Activated CD8-positive, alpha-beta memory T cell treated with anti-CD3 and anti-CD28 coated beads, Interleukin-2, amount 10 ng/mL, durations not matched to agents 7 days and 5 days (primary cell): Measurements from ENCODE around the gene YPEL3. TPM values are rescaled to one million over a fixed set of nuclear protein-coding genes. Genes with fewer than 3 reads are reported as not detected.
A peak's percentile ranks its signal among the peaks of the same experiment; 100 is the strongest.

Experiments
- ATAC-seq: fragments of 150-1000 bp; cut with Tn5 transposase; one replicate; pipeline ENCODE4 v1.10.0; 2021; ENCODE audit warnings: moderate library complexity
- CTCF ChIA-PET: fragments of 350-600 bp; sonication (Branson Sonifier 250); formaldehyde crosslinking; loops from one replicate; lab custom pipeline; 2021; ENCODE audit warnings: antibody characterized with exemption; lab: Charles Lee
- DNase-seq: peaks from one replicate; pipeline ENCODE4 v3.0.0-alpha.2; 2020
- H3K27ac Mint-ChIP-seq: one replicate; pipeline ENCODE4 v1.8.0; 2021; ENCODE audit warnings: mild to moderate bottlenecking, mixed read lengths
- H3K27me3 Mint-ChIP-seq: one replicate; pipeline ENCODE4 v1.8.0; 2021; ENCODE audit warnings: mixed read lengths
- H3K36me3 Mint-ChIP-seq: one replicate; pipeline ENCODE4 v1.8.0; 2021; ENCODE audit warnings: mild to moderate bottlenecking, mixed read lengths
- H3K4me1 Mint-ChIP-seq: one replicate; pipeline ENCODE4 v1.8.0; 2021; ENCODE audit warnings: mixed read lengths
- H3K4me3 Mint-ChIP-seq: one replicate; pipeline ENCODE4 v1.8.0; 2021; ENCODE audit warnings: mild to moderate bottlenecking, moderate library complexity, mixed read lengths
- H3K9me3 Mint-ChIP-seq: one replicate; pipeline ENCODE4 v1.8.0; 2022; ENCODE audit warnings: low read depth, mixed read lengths
- total RNA-seq, 2 experiments: library from RNA; stranded (reverse); gene quantifications; one replicate each; pipeline ENCODE4 v1.2.3, GENCODE V29; 2021

YPEL3 gene
- total RNA-seq, 2 experiments from 2014 or later = 47.2 to 47.8 TPM

- Mint-ChIP-seq H3K4me1 (peaks cover 13% of the 10 kb centered on the region), H3K36me3 (peaks cover 7% of the 10 kb centered on the region), H3K9me3 (no peaks in the 10 kb centered on the region), H3K4me3 (no peak overlapping the region), H3K27me3 (no peaks in the 10 kb centered on the region), H3K27ac (no peak overlapping the region)
- ATAC-seq (no peak), DNase-seq (no peak)
- CTCF ChIA-PET = interaction anchor here (1.5 to 5.8 kb wide), 2 partner anchors 28 to 32 kb away, joined by 5 to 39 read pairs; partner anchors contain the start of gene TLCD3B
Measured at GRCh38 chr16:30060346-30060745, 35.7 kb downstream of the YPEL3 start.

- Mint-ChIP-seq H3K4me1 (peaks cover 29% of the 10 kb centered on the region), H3K4me3 (peak overlapping the region; percentile 37), H3K36me3 (peaks cover 3% of the 10 kb centered on the region), H3K9me3 (no peaks in the 10 kb centered on the region), H3K27ac (peak overlapping the region; percentile 68), H3K27me3 (no peaks in the 10 kb centered on the region)
- ATAC-seq (peak; percentile 76), DNase-seq (peak; percentile 76)
- CTCF ChIA-PET = interaction anchor here (0.9 to 5.8 kb wide), 23 partner anchors 8 to 375 kb away, joined by 3 to 39 read pairs (median 5); partner anchors contain the start of genes ALDOA, DCTPP1, KCTD13 and PAGR1
Measured at GRCh38 chr16:30054959-30055553, 41.0 kb downstream of the YPEL3 start.

GRCh38 chr16:30054451-30054850, 41.6 kb downstream of the YPEL3 start:
- Mint-ChIP-seq H3K27ac (no peak overlapping the region), H3K9me3 (no peaks in the 10 kb centered on the region), H3K27me3 (no peaks in the 10 kb centered on the region), H3K4me1 (peaks cover 29% of the 10 kb centered on the region), H3K4me3 (peak overlapping the region; percentile 42), H3K36me3 (peaks cover 2% of the 10 kb centered on the region)
- DNase-seq = no peak
- no peak for ATAC-seq
- CTCF ChIA-PET = interaction anchor here (1.0 to 5.8 kb wide), 20 partner anchors 9 to 375 kb away, joined by 3 to 39 read pairs (median 5); partner anchors contain the start of genes ALDOA, DCTPP1, PAGR1 and TAOK2

GRCh38 chr16:30053376-30054015, 42.5 kb downstream of the YPEL3 start:
- H3K36me3 Mint-ChIP-seq = peaks cover 2% of the 10 kb centered on the region
- DNase-seq (no peak), ATAC-seq (peak; percentile 12)
- H3K27me3 Mint-ChIP-seq = no peaks in the 10 kb centered on the region
- no peak overlapping the region for H3K27ac Mint-ChIP-seq
- peaks cover 29% of the 10 kb centered on the region for H3K4me1 Mint-ChIP-seq
- no peaks in the 10 kb centered on the region for H3K9me3 Mint-ChIP-seq
- CTCF ChIA-PET = interaction anchor here (0.8 to 3.2 kb wide), 7 partner anchors 12 to 353 kb away, joined by 3 to 16 read pairs (median 6); partner anchors contain the start of genes ALDOA, PAGR1, TBX6 and TLCD3B
- peak overlapping the region; percentile 80 for H3K4me3 Mint-ChIP-seq

- CTCF ChIA-PET = interaction anchor here (0.8 to 3.2 kb wide), 6 partner anchors 12 to 352 kb away, joined by 3 to 16 read pairs (median 6); partner anchors contain the start of genes ALDOA, TBX6 and TLCD3B
- H3K4me3 Mint-ChIP-seq = peak overlapping the region; percentile 80
- H3K27ac Mint-ChIP-seq = peak overlapping the region; percentile 78
- DNase-seq (peak; percentile 95), ATAC-seq (peak; percentile 81)
- peaks cover 29% of the 10 kb centered on the region for H3K4me1 Mint-ChIP-seq
- H3K9me3 Mint-ChIP-seq = no peaks in the 10 kb centered on the region
- H3K36me3 Mint-ChIP-seq = peaks cover 2% of the 10 kb centered on the region
- no peaks in the 10 kb centered on the region for H3K27me3 Mint-ChIP-seq
Measured at GRCh38 chr16:30052671-30053372, 43.2 kb downstream of the YPEL3 start.

GRCh38 chr16:30051518-30051917, 44.5 kb downstream of the YPEL3 start:
- Mint-ChIP-seq H3K27ac (peak overlapping the region; percentile 55), H3K36me3 (peaks cover 2% of the 10 kb centered on the region), H3K4me1 (peaks cover 29% of the 10 kb centered on the region), H3K4me3 (peak overlapping the region; percentile 71), H3K27me3 (no peaks in the 10 kb centered on the region), H3K9me3 (no peaks in the 10 kb centered on the region)
- CTCF ChIA-PET = interaction anchor here (3.2 kb wide), 1 partner anchor 19 kb away, joined by 16 read pairs; the partner anchor contains the start of gene TLCD3B
- DNase-seq (no peak), ATAC-seq (no peak)

GRCh38 chr16:30049871-30050270, 46.1 kb downstream of the YPEL3 start:
- Mint-ChIP-seq H3K4me1 (peaks cover 27% of the 10 kb centered on the region), H3K27ac (no peak overlapping the region), H3K4me3 (no peak overlapping the region), H3K9me3 (peaks cover 3% of the 10 kb centered on the region), H3K36me3 (peaks cover 2% of the 10 kb centered on the region), H3K27me3 (no peaks in the 10 kb centered on the region)
- ATAC-seq = no peak
- DNase-seq = no peak
- CTCF ChIA-PET = interaction anchor here (2.0 to 2.5 kb wide), 2 partner anchors 17 to 42 kb away, joined by 5 to 11 read pairs; partner anchors contain the start of gene TBX6

GRCh38 chr16:30046588-30046987, 49.4 kb downstream of the YPEL3 start:
- Mint-ChIP-seq H3K27me3 (peaks cover 8% of the 10 kb centered on the region), H3K4me1 (peaks cover 11% of the 10 kb centered on the region), H3K9me3 (peaks cover 3% of the 10 kb centered on the region), H3K36me3 (peaks cover under 1% of the 10 kb centered on the region), H3K27ac (no peak overlapping the region), H3K4me3 (no peak overlapping the region)
- CTCF ChIA-PET = interaction anchor here (1.3 to 1.9 kb wide), 2 partner anchors 14 to 355 kb away, joined by 3 to 5 read pairs; no protein-coding TSS in a partner anchor
- DNase-seq = no peak
- no peak for ATAC-seq

GRCh38 chr16:30046178-30046577, 49.8 kb downstream of the YPEL3 start:
- no peak overlapping the region for H3K27ac Mint-ChIP-seq
- DNase-seq = no peak
- CTCF ChIA-PET = interaction anchor here (1.3 to 1.9 kb wide), 2 partner anchors 14 to 355 kb away, joined by 3 to 5 read pairs; no protein-coding TSS in a partner anchor

More at GRCh38 chr16:30046178-30046577, 49.8 kb downstream of the YPEL3 start:
- Mint-ChIP-seq H3K4me3 (no peak overlapping the region), H3K36me3 (no peaks in the 10 kb centered on the region), H3K27me3 (peaks cover 9% of the 10 kb centered on the region), H3K9me3 (peaks cover 3% of the 10 kb centered on the region), H3K4me1 (peaks cover 9% of the 10 kb centered on the region)
- ATAC-seq = peak; percentile 14

Other genes starting within 250 kb of the YPEL3 start
- 10 to 100 TPM; 52.0 to 62.0 TPM for gene CDIPT, start 233.0 kb downstream of the YPEL3 start, total RNA-seq
- under 1 TPM in 1 of 2 experiments, not detected in 1; 0.09 TPM for gene SEZ6L2, start 196.7 kb downstream of the YPEL3 start, total RNA-seq
- gene ASPHD1, start 195.7 kb downstream of the YPEL3 start, total RNA-seq = under 1 TPM in 1 of 2 experiments, not detected in 1; 0.33 TPM
- 10 to 100 TPM; 44.6 to 48.4 TPM for gene KCTD13, start 170.0 kb downstream of the YPEL3 start, total RNA-seq
- gene TMEM219, start 134.1 kb downstream of the YPEL3 start, total RNA-seq = 10 to 100 TPM; 56.9 to 67.6 TPM
- 10 to 100 TPM; 51.1 to 55.3 TPM for gene TAOK2, start 122.3 kb downstream of the YPEL3 start, total RNA-seq
- 10 to 100 TPM; 49.3 to 56.5 TPM for gene HIRIP3, start 100.6 kb downstream of the YPEL3 start, total RNA-seq
- 100 to 1,000 TPM; 102 to 116 TPM for gene INO80E, start 100.0 kb downstream of the YPEL3 start, total RNA-seq
- gene DOC2A, start 85.2 kb downstream of the YPEL3 start, total RNA-seq = under 1 TPM in 1 of 2 experiments, not detected in 1; 0.49 TPM
- gene C16orf92, start 73.0 kb downstream of the YPEL3 start, total RNA-seq = not detected
- gene TLCD3B, start 64.9 kb downstream of the YPEL3 start, total RNA-seq = 1 to 10 TPM; 1.6 to 6.5 TPM
- gene ALDOA, start 30.5 kb downstream of the YPEL3 start, total RNA-seq = 1,000 to 10,000 TPM; 1,292 to 1,318 TPM
- 100 to 1,000 TPM; 149 to 161 TPM for gene PPP4C, start 20.2 kb downstream of the YPEL3 start, total RNA-seq
- gene TBX6, start 4.3 kb downstream of the YPEL3 start, total RNA-seq = 1 to 10 TPM; 2.0 to 2.9 TPM
- 10 to 100 TPM in 1 of 2 experiments, 1 to 10 TPM in 1; 8.1 to 19.5 TPM for gene GDPD3, start 17.3 kb upstream of the YPEL3 start, total RNA-seq
- gene MAPK3, start 27.0 kb upstream of the YPEL3 start, total RNA-seq = 10 to 100 TPM; 67.1 to 95.1 TPM
- gene CORO1A, start 87.4 kb upstream of the YPEL3 start, total RNA-seq = 1,000 to 10,000 TPM; 1,639 to 1,875 TPM
- gene BOLA2B, start 97.5 kb upstream of the YPEL3 start, total RNA-seq = 100 to 1,000 TPM; 210 to 238 TPM
- 100 to 1,000 TPM; 109 to 121 TPM for gene SLX1A, start 97.7 kb upstream of the YPEL3 start, total RNA-seq
- gene SULT1A3, start 103.0 kb upstream of the YPEL3 start, total RNA-seq = 10 to 100 TPM; 23.4 to 29.6 TPM
- 10 to 100 TPM; 12.8 to 23.8 TPM for gene NPIPB13, start 152.3 kb upstream of the YPEL3 start, total RNA-seq